ENCODE data around the gene HSPH1.
A peak's percentile ranks its signal among the peaks of the same experiment; 100 is the strongest.

The HSPH1 gene

DNA sequence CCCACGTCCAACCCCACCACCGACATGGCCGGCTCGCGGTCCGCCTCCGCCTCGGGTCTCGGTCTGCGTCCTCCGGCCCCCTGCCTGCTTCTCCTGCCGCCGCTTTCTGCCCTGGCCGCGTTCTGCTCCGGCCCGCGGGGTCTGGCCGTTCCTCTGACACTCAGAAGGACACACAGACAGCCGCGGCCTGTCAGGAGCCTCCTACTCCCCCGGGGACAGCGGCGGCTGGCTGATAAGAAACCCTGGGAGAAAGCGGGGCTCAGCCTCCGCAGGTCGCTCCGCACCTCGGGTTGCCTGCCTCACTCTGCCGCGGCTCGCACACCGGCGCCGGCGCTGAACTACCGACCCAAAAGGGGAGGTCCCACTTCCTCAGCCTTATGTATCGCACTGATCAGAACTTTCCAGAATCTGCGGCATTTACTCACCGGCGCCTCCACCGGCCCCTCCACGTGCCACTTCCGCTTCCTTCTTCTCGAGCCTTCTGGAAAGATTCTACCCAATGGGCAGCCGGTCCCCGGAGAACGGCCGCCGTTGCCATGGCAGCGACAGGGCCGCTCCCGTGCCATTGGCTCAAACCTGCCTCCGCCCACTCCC is at the start of gene HSPH1:
HSPH1 (minus strand) TSS at position 348 of the 594 bp plus-strand sequence; CDS start at position 26, 322 bp downstream.
- ATAC-seq (replicated peaks), result peak; percentile 79 to 83
- Mint-ChIP-seq H3K9me3 (no peaks in the 10 kb centered on the region), H3K27me3 (no peaks in the 10 kb centered on the region), H3K36me3 (peaks cover 11 to 19% of the 10 kb centered on the region in 2 donors), H3K27ac (peak within 1 kb of the TSS; percentile 98), H3K4me1 (peaks cover 11 to 38% of the 10 kb centered on the region in 2 donors), H3K4me3 (peak within 1 kb of the TSS; percentile 98 to 99)
- DNase-seq, result peak; percentile 99

DNA sequence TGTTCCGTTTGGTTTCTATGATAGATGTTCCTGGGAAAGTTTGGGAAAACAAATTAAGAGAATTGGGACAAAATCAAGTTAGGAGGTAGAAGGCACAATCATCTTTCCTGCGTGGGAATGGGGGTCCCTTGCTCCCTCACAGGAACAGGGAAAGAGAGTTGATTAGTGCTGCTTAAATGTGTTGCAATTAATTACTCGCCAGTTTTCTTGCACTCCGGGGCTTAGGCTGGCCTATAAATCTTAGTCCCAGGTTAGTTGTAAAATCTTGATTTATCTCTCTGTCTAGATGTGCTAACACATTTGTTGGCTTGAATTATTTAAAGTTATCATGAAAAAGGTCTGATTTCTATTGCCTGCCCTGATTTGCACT is 48.1 kb upstream of the HSPH1 start:
- Mint-ChIP-seq H3K36me3 (no peaks in the 10 kb centered on the region), H3K4me1 (peaks cover 12 to 27% of the 10 kb centered on the region in 2 donors), H3K4me3 (no peak overlapping the region), H3K9me3 (no peaks in the 10 kb centered on the region), H3K27ac (no peak overlapping the region), H3K27me3 (no peaks in the 10 kb centered on the region)
- DNase-seq (no peak), ATAC-seq (replicated peaks) (no peak)

DNA sequence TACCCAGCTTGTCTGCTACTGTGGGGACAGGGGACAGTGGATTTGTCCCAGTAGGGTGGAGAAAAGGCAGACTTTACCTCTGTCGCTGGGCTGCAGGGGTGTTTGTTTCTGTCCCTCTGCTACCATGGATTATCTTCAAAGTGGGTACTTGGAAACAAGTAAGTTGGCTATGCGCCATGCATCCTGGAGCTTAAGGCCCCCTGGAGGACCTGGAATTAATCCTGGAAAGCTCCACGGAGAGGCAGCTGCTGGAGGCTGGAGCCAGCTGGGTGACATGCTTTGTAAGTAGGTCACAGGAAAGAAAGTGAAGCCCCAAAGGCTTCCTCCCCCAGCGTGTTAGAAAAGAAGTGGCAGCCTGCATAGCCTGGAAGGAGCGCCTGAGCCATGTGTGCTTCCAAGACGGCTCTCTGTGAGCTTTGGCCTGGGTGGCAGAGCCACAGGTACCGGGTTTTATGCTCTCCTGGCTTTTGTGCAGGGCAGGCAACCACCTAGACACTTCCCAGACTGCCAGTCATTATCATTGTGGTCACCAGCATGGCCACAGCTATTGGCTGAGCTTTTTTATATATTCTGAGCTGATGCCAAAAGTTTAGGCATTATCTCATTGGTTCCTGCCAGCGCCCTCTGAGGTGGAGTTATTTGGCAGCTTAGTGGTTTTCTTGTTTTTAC is 47.6 kb upstream of the HSPH1 start:
- Mint-ChIP-seq H3K36me3 (no peaks in the 10 kb centered on the region), H3K4me1 (peaks cover 13 to 28% of the 10 kb centered on the region in 2 donors), H3K9me3 (no peaks in the 10 kb centered on the region), H3K27me3 (no peaks in the 10 kb centered on the region), H3K4me3 (no peak overlapping the region), H3K27ac (no peak overlapping the region)
- ATAC-seq (replicated peaks) (peak; percentile 22 to 31), DNase-seq (no peak)

DNA sequence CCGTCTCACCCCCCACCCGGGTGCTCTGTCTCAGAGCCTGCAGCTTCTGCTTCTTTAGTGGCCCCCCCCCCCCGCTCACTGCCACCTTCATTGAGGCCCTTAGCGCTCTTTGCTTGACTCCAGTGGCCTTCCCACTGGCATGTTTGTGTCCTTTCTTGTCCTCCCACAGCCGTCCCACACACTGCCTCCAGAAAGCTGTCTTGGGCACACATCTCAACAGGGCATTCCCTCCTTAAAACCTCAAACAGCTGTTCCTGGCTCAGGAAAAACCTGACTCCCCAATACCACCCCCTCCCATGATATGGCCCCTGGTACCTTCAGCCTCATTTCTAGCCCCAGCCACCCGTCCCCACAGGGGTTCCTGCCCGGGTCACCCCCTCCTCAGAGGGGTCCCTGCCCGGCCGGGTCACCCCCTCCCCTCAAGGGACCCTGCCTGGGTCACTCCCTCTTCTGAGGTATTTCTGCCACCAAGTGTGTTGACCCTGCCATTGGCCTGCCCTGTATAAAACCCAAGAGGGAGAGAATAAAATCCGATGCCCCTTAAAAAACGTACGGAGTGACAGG is 46.9 kb upstream of the HSPH1 start:
- DNase-seq (no peak), ATAC-seq (replicated peaks) (no peak)
- Mint-ChIP-seq H3K4me1 (peaks cover 12 to 28% of the 10 kb centered on the region in 2 donors), H3K9me3 (no peaks in the 10 kb centered on the region), H3K27ac (no peak overlapping the region), H3K27me3 (no peaks in the 10 kb centered on the region), H3K4me3 (no peak overlapping the region), H3K36me3 (no peaks in the 10 kb centered on the region)

DNA sequence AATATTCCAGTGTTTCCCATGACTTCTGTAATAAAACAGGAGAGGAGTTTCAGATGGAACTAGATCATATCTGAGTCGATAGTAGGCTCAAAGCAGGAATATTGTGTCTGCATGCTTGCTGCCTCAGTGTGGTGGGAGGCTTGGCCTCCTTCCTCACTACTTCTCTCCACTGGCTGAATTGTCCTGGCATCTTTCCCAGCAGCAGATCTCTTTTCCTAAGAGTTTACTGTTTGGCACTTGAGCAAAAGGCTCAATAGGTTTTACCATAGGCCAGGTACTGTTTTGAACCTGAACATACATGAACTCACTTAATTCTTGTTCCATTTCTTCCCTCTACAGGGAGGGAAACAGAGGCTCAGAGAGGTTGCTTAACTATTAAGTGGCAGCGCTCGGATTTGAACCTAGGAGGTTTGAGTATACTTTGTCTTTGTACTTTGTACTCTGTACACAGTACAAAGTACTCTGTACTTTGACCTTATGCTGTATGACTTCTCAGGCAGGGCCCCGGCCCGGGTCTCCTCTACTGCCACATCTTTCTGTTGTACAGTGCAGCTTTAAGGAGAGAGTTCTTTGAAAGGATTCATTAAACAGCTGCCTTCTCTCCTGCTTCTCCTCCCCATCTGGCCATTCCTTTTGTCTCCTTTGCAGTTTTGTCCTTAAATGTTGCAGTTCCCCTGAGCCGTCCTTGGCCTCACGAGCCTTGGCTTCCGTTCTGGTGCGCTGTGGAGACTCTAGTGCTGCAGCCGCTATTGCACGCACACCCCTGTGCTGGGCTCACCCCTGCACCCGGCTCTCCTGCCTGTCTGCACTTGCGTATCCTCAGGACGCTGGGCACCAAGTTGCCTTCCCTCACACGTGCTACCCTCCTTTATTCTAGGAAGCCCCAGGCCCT is 46.2 kb upstream of the HSPH1 start:
- Mint-ChIP-seq H3K4me1 (peaks cover 10 to 30% of the 10 kb centered on the region in 2 donors), H3K27ac (no peak overlapping the region), H3K4me3 (no peak overlapping the region), H3K27me3 (no peaks in the 10 kb centered on the region), H3K36me3 (no peaks in the 10 kb centered on the region), H3K9me3 (no peaks in the 10 kb centered on the region)
- DNase-seq (no peak), ATAC-seq (replicated peaks) (no peak)

DNA sequence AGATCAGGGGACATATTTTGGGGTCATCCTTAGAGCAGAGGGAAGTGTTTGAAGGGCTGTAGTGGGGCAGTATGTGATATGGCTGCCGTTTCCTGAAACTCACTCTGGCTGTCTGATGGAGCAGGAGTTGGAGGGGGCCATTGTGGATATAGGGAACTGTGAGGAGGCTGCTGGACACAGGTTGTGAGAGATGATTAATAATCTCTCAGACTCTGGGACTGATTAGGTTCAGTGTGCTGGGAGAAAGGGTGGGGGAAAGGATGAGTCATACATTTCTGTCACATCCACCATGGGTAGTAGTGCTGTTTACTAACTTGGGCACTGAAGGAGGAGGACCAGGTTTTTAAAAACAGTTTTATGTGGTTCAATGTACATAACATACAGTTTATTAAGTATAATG is 42.9 kb upstream of the HSPH1 start:
- DNase-seq (no peak), ATAC-seq (replicated peaks) (peak; percentile 12 to 28)
- no peaks in the 10 kb centered on the region for H3K9me3 Mint-ChIP-seq
- no peak overlapping the region for H3K27ac Mint-ChIP-seq
- H3K4me1 Mint-ChIP-seq, result peaks cover 15 to 48% of the 10 kb centered on the region in 2 donors
- H3K4me3 Mint-ChIP-seq, result no peak overlapping the region
- no peaks in the 10 kb centered on the region for H3K27me3 Mint-ChIP-seq
- no peaks in the 10 kb centered on the region for H3K36me3 Mint-ChIP-seq

DNA sequence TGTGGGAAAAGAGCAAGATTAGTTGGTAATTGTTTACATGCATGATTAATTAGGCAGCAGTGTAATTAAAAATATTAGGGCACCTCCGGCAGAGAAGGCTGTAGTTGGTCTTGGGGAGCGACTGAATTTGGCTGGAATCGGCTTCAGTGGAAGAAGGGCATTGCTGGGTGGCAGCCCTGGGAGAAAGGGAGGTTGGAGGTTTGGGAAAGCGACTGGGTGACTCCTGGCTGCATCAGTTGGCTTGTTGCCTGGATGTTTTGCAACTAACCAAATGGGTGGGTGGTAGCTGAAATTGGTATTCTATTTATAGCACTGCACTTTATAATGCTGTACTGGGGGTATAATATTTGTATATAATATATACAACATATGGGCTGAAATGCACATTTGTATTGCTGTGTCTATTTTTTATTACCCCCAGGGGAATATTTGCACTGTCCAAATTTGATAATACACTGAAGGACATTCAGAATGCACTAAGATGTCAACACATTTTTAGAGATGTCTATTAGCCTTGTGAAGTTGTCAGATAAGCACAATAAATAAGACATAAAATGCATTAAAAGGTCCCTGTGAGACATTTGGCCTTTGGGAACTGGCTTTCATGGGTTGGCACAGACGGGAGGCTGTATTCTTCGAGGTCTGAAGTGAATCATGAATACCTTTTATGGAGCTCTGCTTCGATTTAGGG is 39.8 kb upstream of the HSPH1 start:
- peak overlapping the region; percentile 61 to 89 for H3K4me3 Mint-ChIP-seq
- DNase-seq (no peak), ATAC-seq (replicated peaks) (no peak)
- H3K27ac Mint-ChIP-seq, result peak overlapping the region; percentile 42
- peaks cover 16 to 44% of the 10 kb centered on the region in 2 donors for H3K4me1 Mint-ChIP-seq
- no peaks in the 10 kb centered on the region for H3K36me3 Mint-ChIP-seq
- H3K27me3 Mint-ChIP-seq, result no peaks in the 10 kb centered on the region
- H3K9me3 Mint-ChIP-seq, result no peaks in the 10 kb centered on the region

DNA sequence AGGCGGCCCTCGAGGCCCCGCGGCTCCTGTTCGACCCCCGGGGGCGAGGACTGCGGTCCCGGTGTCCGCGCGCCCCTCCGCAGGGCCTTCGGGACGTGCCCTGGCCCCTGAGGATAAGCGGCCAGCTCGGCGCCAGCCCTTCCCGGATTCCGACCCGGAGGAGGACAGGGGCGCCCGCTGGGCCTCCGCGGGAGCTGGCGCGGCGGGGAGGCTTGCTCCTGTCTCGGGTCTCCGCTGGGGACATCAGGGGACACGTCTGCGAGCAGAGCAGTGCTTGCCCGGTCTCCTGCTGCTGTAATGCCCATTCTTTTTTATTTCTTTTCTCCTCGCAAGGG is 38.9 kb upstream of the HSPH1 start:
- Mint-ChIP-seq H3K4me3 (peak overlapping the region; percentile 61 to 89), H3K36me3 (no peaks in the 10 kb centered on the region), H3K9me3 (no peaks in the 10 kb centered on the region), H3K27me3 (no peaks in the 10 kb centered on the region), H3K27ac (no peak overlapping the region), H3K4me1 (peaks cover 16 to 44% of the 10 kb centered on the region in 2 donors)
- ATAC-seq (replicated peaks), result peak; percentile 20 to 36
- peak; percentile 39 for DNase-seq

DNA sequence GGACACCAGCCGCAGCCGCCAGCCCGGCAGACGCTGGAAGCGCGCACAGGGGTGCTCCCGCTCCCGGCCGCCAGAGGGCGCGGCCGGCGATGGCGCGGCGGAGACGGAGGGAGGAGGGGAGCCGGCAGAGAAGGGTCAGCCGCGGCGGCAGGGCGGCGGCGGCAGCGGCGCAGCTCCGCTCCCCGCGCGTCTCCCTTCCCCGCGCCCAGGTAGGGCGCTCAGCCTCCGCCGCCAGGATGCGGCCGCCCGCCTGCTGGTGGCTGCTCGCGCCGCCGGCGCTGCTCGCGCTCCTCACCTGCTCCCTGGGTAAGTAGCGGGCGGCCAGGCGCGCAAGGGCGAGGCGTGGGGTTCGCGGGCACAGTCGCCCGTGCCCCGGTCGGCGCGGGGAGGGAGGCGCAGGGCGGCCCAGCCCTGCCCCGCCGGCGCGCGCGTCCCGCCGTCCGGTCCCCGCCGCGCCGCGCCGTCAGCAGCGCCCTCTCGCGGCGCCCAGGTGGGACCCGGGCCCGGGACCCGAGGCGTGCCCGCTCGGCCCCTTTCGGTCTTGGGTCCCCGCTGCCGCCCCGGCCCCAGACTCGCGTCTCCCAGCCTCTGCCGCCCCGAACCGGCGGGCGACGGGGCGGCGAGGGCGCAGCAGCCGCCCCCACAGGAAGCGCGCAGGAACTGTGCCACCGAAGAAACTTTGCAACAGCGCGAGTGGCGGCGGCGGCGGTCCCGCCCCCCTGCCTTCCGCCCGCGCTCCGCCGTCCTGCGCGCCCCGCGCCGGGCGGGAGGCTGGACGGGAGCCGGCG is 38.3 kb upstream of the HSPH1 start, which contains the start of gene B3GLCT:
B3GLCT (plus strand) TSS at position 127 of the 788 bp plus-strand sequence; CDS start at position 237, 110 bp downstream.
- Mint-ChIP-seq H3K27ac (peak within 1 kb of the TSS; percentile 79), H3K27me3 (no peaks in the 10 kb centered on the region), H3K36me3 (peaks cover 0 to 3% of the 10 kb centered on the region in 2 donors), H3K9me3 (no peaks in the 10 kb centered on the region), H3K4me1 (peaks cover 16 to 44% of the 10 kb centered on the region in 2 donors), H3K4me3 (peak within 1 kb of the TSS; percentile 82 to 89)
- DNase-seq (peak; percentile 77), ATAC-seq (replicated peaks) (peak; percentile 85 to 87)

DNA sequence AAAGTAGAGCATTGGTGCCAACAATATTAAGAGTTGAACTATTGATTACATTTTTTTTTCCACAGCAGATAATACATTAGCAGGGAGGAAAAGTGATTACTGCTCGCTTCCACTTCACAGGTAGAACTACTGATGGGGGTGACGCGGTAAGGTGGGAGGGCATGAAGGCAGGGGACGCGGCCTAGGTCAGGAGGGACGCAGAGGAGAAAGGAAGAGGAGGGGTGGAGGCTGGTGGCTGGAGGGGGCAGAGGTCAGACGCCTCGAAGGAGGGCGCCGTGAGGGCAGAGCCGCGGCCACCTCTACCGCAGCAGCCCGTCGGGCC is 37.8 kb upstream of the HSPH1 start:
- DNase-seq (no peak), ATAC-seq (replicated peaks) (peak; percentile 37)
- H3K27ac Mint-ChIP-seq, result peak overlapping the region; percentile 79
- peaks cover 12 to 39% of the 10 kb centered on the region in 2 donors for H3K4me1 Mint-ChIP-seq
- H3K4me3 Mint-ChIP-seq, result peak overlapping the region; percentile 82 to 89
- no peaks in the 10 kb centered on the region for H3K27me3 Mint-ChIP-seq
- peaks cover 0 to 3% of the 10 kb centered on the region in 2 donors for H3K36me3 Mint-ChIP-seq
- H3K9me3 Mint-ChIP-seq, result no peaks in the 10 kb centered on the region

DNA sequence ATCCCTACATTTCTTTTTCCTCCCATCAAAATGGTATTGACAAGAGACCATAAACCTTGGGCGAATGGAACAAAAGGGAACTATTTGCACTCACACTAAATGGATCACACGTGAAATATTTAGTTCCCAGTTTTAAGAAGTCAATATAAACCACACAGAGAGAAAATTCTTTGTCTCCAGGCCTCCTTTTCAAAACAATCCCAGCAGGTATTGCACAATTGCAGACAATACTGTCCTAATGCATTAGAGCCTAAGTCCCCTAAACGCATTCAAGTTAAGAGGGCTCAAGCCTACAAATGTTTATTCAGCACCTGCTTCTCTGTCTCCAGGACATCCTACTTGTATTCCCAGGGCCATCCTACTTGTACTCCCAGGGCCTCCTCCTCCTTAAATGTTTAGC is 36.8 kb upstream of the HSPH1 start:
- H3K4me1 Mint-ChIP-seq, result peaks cover 8 to 29% of the 10 kb centered on the region in 2 donors
- no peak overlapping the region for H3K4me3 Mint-ChIP-seq
- DNase-seq (no peak), ATAC-seq (replicated peaks) (no peak)
- H3K27ac Mint-ChIP-seq, result no peak overlapping the region
- no peaks in the 10 kb centered on the region for H3K27me3 Mint-ChIP-seq
- no peaks in the 10 kb centered on the region for H3K9me3 Mint-ChIP-seq
- H3K36me3 Mint-ChIP-seq, result peaks cover 0 to 3% of the 10 kb centered on the region in 2 donors

DNA sequence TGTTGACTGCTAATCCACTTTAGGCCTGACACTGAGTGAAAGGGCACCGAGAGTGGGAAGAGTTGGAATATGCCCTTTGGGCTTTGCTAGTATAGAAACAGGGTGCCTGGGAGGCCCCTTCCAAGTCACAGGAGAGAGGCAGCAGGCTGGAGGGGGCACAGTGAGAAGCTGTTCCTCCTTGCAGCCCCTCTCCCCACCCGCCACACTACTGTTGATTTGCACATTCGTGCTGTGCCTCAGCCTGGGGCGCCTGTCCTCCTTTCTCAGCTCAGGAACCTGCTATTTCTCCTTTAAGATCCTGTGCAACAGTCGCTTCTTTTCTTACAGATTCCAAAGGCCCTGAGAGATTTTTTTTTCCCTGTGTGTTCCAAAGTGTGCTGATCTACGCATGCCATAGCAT is 35.3 kb upstream of the HSPH1 start:
- Mint-ChIP-seq H3K9me3 (no peaks in the 10 kb centered on the region), H3K36me3 (peaks cover 0 to 3% of the 10 kb centered on the region in 2 donors), H3K4me1 (peaks cover 8 to 17% of the 10 kb centered on the region in 2 donors)

DNA sequence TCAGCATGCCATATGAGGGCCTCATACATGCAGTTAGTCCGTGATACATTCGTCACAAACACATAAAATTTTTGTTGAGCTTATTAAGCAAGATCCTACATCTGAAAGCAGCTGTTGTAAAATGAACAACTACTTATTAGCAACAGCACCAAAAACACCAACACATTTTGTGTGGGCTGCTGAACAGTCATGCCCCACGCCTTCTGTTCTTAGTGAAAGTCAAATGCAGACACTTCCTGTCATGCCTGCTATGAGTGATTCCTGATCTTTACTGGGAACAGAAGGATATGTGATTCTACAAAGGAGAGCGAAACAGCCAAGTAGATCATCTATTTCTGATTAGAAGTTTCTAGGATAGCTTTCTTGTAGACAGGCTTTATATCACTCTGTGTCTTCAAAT is 33.9 kb upstream of the HSPH1 start:
- Mint-ChIP-seq H3K4me3 (no peak overlapping the region), H3K9me3 (no peaks in the 10 kb centered on the region), H3K4me1 (peaks cover 3 to 6% of the 10 kb centered on the region in 2 donors), H3K27ac (no peak overlapping the region), H3K36me3 (peaks cover 0 to 3% of the 10 kb centered on the region in 2 donors), H3K27me3 (peaks cover 5% of the 10 kb centered on the region in 2 donors)
- DNase-seq (no peak), ATAC-seq (replicated peaks) (no peak)

More for the DNA sequence above, 35.3 kb upstream of the HSPH1 start:
- H3K27ac Mint-ChIP-seq, result no peak overlapping the region
- H3K27me3 Mint-ChIP-seq, result no peaks in the 10 kb centered on the region
- H3K4me3 Mint-ChIP-seq, result no peak overlapping the region
- no peak for ATAC-seq (replicated peaks)
- no peak for DNase-seq

Measured in stimulated activated naive B cell treated with anti-CD40 and anti-IgM and Interleukin-4, amounts not matched to agents 10 μg/mL and 1 μg/mL and 100 μg/mL, for 72 hours (primary cell).